SKM-1 treated with dmso at 0.1 percent for 144 hours (cell line): ENCODE measurements around the gene FBXL16.

Experiments
- DNase-seq: peaks from one replicate; lab custom pipeline; 2025; ENCODE audit not compliant: unreplicated experiment; lab: John Stamatoyannopoulos, UW

FBXL16 gene

DNA sequence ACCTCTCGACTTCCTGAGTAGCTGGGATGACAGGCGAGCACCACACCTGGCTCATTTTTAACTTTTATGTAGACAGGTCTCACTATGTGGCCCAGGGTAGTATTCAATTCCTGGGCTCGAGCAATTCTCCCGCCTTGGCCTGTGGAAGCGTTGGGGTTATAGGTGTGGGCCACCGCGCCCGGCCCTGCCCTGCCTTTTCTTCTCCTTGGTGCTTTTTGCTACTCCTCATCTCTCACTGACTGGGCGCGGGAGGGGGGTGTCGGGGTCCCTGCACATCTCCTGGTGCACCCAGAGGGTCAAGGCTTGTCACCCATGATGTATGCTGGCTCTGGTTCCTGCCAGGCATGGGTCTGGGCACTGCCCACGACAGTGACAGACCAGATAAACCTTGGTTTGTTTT, 61.0 kb downstream of the FBXL16 start:
- no peak for DNase-seq

GRCh38 chr16:643050-643368, 62.6 kb downstream of the FBXL16 start:
- no peak for DNase-seq
